Muscle of back (tissue), 11 donors: ENCODE data around the gene LDLRAD4. TPM values are rescaled to one million over a fixed set of nuclear protein-coding genes. Genes with fewer than 3 reads are reported as not detected.

Experiments used
- DNase-seq, 3 donors: peaks; one replicate each; pipeline versions ENCODE4 v3.0.0 to v3.0.0-alpha.2; 2013
- polyA plus RNA-seq, 10 donors: library from polyadenylated mRNA; unstranded; fragments of 120-200 nt; gene quantifications; one replicate each; pipeline ENCODE4 v1.2.1, GENCODE V29; 2013; ENCODE audit not compliant: insufficient read length in 10 of 10

Gene LDLRAD4
- polyA plus RNA-seq, 10 donors: 6.9 to 15.9 (median 11.2) TPM

- DNase-seq: no peak
These were observed 19.4 kb upstream of the LDLRAD4 start for GRCh38 chr18:13199169-13199568.

DNA sequence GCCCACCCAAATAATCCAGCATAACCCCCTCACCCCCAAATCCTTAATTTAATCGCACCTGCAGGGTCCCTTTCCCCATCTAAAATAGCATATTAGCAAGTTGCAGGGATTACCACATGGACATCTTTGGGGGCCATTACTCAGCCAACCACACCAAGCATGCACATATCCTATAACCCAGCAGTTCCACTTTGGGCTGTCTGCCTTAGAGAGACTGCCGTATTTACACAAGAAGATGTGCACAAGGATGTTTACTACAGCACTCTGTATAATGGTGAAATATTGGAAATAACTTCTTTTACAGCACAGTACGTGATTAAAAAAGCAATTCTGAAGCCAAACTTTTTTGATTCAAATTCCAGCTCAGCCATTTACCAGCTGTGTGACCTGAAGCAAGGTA is 17.3 kb upstream of the LDLRAD4 start:
- DNase-seq: no peak

GRCh38 chr18:13202571-13202970 is 16.0 kb upstream of the LDLRAD4 start:
- no peak for DNase-seq

- DNase-seq: no peak
These were observed 12.3 kb upstream of the LDLRAD4 start for GRCh38 chr18:13206301-13206700.

GRCh38 chr18:13207294-13207693 is 11.3 kb upstream of the LDLRAD4 start:
- DNase-seq: no peak

- DNase-seq: peak in 1 of 3 donors; percentile 38
These were observed 7.0 kb upstream of the LDLRAD4 start for GRCh38 chr18:13211534-13211933.

GRCh38 chr18:13213036-13213795 is 5.3 kb upstream of the LDLRAD4 start:
- no peak for DNase-seq

- DNase-seq: no peak
These were observed 4.0 kb upstream of the LDLRAD4 start for GRCh38 chr18:13214609-13215008.

DNA sequence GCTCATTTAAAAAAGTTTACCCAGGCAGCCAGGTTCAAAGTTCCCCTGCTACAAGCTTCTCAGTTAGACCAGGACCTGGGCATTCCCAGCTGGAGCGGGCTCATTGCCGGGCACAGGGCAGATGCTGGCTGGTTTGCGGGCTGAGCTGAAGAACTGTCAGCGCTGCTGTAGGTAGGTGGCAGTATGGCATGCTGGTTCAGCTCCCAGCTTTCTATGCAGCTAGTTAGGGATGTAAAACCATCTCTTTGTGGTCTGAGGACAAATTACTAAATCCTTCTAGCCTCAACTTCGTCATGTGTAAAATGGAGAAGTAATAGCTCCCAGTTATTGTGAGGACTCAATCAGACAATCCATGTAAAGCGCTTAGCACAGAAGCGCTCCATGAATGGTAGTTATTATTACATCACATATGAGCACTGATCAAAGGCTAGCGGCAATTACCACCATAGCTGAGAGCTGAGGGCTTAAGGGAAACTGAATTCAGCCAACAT is 2.4 kb upstream of the LDLRAD4 start:
- peak; percentile 57 to 85 (median 73) for DNase-seq

DNA sequence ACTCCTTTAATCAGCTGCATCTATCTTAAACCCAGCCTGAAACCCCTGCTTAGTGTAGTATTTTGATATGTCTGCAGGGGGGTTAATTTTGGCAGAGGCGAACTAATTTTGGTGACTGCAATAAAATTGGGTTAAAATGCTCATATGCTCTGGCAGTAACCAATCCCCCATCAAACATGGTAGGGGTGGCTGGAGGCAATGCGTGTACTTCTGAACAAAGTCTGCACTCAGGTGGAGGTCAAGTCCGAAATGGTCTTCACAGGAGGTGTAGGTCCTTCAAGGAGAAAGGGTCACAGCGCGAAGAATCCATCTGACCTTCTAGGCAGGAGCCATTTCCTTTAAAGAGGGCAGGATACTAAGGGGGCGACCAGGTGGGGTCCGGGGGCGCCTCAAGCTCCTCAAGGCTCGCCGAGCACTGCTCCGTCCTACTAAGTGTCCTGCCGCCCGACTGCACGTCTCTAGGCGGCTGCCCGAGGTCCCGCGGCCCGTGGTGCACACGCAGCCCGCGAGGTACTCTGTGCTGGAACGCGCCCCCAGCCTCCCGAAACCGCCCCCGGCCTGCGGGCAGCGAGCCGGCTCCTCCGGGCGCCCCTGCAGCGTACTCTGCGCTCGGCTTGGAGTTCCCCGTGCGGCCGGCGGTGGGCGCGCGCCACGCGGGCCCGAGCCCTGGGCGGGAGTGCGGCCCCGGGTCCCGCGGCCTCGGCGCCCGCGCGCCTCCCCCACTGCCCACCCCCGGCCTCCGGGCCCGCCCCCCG is 1.7 kb upstream of the LDLRAD4 start:
- DNase-seq: peak in 2 of 3 donors; percentile 70 to 83

- DNase-seq: peak in 2 of 3 donors; percentile 69 to 86
These were observed 1.0 kb upstream of the LDLRAD4 start for GRCh38 chr18:13217466-13217961.

DNA sequence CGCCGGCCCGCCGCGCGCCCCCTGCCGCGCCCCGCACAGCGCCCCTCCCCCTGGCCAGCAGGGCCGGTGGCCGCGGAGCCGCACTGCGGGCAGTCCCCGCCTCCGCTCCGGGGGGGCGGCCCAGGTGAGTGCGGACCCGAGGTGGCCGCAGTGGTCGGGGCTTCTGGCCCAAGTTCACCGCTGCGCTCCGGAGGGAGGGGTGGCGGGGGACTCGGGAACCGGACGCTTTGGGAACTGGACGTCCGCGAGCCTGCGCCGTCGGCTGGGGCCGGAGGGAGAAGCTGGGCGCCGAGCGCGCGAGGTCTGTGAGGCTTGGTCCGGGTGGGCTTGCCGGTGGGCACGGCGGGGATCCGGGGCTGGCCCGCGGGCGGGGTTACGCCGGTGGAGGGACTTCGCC is 591 bp upstream of the LDLRAD4 start:
- DNase-seq: peak in 1 of 3 donors; percentile 75

DNA sequence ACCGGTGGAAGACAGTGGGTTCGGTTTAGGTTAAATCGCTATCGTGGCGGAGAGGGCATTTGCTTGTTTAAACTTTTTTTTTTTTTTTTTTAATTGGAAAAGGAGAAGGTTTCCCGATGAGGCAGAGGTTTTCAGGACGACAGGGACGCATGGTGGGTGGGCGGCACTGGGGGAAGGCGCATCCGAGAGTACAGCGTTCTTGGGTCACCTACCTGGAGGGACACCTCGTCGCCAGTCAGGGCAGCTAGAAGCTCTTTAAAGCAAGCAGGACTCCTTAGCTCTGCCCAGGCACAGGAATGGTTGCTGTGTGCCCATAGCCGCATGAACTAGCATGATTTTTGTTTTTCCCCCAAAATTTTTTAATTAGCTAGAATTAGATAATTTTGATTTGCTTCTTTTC is 437 bp downstream of the LDLRAD4 start:
- no peak for DNase-seq

- peak in 1 of 3 donors; percentile 34 for DNase-seq
These were observed 1.1 kb downstream of the LDLRAD4 start for GRCh38 chr18:13219593-13220159.

GRCh38 chr18:13220361-13220991 is 1.9 kb downstream of the LDLRAD4 start:
- peak in 1 of 3 donors; percentile 55 for DNase-seq

- DNase-seq: peak; percentile 70 to 92 (median 79)
These were observed 3.6 kb downstream of the LDLRAD4 start for GRCh38 chr18:13221869-13222855.

DNA sequence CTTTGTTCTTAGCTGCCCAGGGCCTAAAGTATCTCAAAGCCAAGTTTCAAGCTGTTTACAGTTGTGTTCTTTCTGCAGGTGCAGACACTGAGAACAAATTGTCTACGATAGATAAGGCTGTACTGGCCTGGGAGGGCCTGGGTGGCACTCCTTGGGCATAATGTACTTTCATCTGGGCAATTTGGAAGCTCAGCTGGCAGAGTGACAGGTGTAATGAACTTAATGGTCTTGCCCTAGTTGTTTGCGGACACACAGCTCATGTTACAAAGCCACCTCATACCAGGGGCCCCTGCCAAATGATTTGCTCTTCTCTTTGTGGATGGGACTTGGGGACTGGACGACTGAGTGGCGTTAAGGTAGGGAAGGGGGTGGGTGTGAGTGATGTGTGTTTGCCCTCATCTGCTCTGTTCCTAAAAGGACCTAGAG is 4.3 kb downstream of the LDLRAD4 start:
- peak in 1 of 3 donors; percentile 55 for DNase-seq

DNA sequence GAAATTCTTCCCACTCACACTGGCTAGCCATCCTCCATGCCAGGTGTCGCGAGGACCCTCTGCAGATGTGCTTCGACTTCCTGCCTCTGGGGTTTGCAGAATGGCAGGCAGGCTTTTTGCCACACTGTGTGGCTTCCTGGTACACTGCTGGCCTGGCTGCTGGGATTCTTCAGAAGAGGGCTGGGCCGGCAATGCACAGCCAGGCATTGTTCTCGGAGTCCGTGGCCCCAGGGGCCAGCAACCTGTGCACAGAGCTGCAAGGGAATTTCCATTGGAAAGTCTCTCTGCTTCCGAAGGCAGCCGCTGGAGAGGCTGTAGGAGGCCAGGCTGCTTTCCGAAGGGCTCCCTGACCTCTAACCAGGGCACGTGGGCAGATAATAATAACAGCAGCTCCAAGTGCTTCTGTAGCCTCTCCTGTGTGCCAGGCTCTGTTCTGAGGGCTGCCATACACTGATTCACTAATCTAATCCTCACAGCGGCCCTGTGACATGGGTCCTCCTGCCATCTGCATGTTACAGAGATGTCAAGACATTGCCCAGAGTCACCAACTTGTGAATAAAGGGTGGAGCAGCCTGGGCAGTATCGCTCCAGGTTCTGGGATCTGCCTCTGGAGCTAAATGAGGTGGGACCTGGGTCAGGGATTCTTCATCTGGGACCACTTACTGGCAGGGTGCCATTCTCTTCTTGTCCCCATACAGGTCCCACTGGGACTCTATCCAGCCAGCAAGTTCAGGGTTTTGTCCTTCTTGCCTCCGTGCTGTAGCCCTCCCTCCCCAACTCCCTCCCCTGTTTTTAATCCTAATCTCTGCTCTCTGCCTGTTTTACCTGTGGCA is 5.0 kb downstream of the LDLRAD4 start:
- peak in 1 of 3 donors; percentile 41 for DNase-seq

- no peak for DNase-seq
These were observed 6.7 kb downstream of the LDLRAD4 start for GRCh38 chr18:13225261-13225660.
